Measurements from ENCODE around the gene TNNI2.

- TF ChIP-seq, protein P1, sequence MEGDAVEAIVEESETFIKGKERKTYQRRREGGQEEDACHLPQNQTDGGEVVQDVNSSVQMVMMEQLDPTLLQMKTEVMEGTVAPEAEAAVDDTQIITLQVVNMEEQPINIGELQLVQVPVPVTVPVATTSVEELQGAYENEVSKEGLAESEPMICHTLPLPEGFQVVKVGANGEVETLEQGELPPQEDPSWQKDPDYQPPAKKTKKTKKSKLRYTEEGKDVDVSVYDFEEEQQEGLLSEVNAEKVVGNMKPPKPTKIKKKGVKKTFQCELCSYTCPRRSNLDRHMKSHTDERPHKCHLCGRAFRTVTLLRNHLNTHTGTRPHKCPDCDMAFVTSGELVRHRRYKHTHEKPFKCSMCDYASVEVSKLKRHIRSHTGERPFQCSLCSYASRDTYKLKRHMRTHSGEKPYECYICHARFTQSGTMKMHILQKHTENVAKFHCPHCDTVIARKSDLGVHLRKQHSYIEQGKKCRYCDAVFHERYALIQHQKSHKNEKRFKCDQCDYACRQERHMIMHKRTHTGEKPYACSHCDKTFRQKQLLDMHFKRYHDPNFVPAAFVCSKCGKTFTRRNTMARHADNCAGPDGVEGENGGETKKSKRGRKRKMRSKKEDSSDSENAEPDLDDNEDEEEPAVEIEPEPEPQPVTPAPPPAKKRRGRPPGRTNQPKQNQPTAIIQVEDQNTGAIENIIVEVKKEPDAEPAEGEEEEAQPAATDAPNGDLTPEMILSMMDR (IDR thresholded peaks at IDR 0.05), result peak in 3 of 4 experiments; percentile 44 to 74 (median 51)
- no peak for TF ChIP-seq POLR2A (IDR thresholded peaks at IDR 0.05)
These were observed 37.7 kb downstream of the TNNI2 start for GRCh38 chr11:1876361-1877063.

All from gastroesophageal sphincter (tissue), 3 donors.